NCI-H82 treated with DMSO at 0.1 percent for 48 hours (cell line): Measurements from ENCODE around the gene BSPH1.
"Not testable (repeated sequence)": the region's sequence is repeated elsewhere in the genome, so short reads cannot be mapped to it uniquely, and the experiment has no call there.

Experiments used
- DNase-seq: peaks from one replicate; lab custom pipeline; 2025; ENCODE audit not compliant: unreplicated experiment; lab: John Stamatoyannopoulos, UW

The BSPH1 gene

GRCh38 chr19:47992070-47992469 lies at the start of gene BSPH1:
Gene BSPH1, minus strand, starts transcription at chr19:47992170. Its CDS starts 89 bp downstream, at chr19:47992081.
- DNase-seq = no peak

GRCh38 chr19:48036765-48037164 lies 44.8 kb upstream of the BSPH1 start:
- no peak for DNase-seq

DNA sequence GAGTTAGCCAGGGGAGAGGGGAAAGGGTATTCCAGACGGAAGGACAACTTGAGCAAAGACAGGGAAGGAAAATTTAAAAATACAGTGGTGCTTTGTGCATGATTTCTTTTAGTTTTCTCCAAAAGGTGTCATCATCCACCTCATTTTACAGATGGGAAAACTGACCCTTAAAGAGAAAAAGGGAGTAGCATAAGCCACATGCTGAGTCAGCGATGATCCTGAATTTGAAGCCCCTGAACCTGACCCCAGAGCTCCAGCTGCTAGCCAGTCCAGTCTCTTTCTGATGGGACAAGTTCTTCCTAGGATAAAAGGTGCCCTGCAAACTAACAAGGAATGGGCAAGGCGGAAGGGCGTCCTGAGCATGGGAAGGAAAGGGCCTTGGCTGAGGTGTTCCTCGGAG lies 41.6 kb upstream of the BSPH1 start:
- no peak for DNase-seq

GRCh38 chr19:48030073-48030472 lies 38.1 kb upstream of the BSPH1 start:
- no peak for DNase-seq

DNA sequence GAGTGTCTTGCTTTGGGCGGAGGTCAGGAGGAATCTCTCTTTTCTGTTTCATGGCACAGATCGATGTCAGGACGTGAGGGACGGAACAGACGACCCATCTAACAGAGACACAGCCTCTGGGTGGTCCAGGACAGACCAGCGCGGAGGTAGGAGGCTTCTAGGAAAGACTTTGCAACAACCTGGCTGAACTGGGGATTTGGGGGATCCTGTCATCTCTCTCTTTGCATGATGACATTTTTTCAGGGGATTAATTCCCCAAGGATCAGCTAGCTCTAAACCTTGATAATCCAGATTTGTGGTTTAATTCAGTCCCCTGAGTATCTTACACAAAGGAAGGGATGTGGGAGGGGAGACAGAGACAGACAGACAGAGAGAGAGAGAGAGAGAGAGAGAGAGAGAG lies 37.5 kb upstream of the BSPH1 start:
- DNase-seq = peak; percentile 97

DNA sequence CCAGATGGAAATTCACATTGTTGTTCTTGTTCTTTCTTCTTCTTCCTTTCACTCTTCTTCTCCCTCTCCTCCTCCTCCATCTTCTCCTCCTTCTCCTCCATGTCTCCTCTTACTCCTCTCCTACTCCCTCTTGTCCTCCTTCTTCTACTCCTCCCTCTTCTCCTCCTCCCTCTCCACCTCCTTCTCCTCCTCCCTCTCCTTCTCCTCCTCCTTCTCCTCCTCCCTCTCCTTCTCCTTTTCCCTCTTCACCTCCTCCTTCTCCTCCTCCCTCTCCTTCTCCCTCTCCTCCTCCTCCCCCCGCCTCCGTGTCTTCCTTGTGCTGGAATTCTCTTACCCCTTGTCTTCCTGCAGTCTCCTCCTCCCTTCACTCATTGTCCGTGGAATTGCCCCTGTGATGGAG lies 33.5 kb upstream of the BSPH1 start:
- no peak for DNase-seq

DNA sequence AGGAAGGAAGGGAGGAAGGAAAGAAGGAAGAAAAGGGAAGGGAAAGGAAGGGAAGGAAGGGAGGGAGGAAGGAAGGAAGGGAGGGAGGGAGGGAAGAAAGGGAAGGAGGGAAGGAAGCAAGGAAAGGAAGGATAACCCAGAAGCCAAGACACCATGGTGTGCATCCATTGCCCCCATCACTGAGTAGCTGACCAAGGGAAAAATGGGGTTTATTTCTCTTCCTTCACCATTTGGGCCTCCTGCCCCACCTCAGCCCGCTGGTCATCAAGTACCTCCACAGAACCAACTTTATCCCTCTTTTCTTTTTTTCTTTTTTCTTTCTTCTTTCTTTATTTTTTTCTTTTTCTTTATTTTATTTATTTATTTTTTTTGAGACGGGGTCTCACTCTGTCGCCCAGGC lies 31.5 kb upstream of the BSPH1 start:
- no peak for DNase-seq

- no peak for DNase-seq
Observed at GRCh38 chr19:48023011-48023410, 31.0 kb upstream of the BSPH1 start.

GRCh38 chr19:48020686-48021085 lies 28.7 kb upstream of the BSPH1 start:
- DNase-seq = no peak

- DNase-seq = no peak
Observed at GRCh38 chr19:48010932-48011758, 19.2 kb upstream of the BSPH1 start.

DNA sequence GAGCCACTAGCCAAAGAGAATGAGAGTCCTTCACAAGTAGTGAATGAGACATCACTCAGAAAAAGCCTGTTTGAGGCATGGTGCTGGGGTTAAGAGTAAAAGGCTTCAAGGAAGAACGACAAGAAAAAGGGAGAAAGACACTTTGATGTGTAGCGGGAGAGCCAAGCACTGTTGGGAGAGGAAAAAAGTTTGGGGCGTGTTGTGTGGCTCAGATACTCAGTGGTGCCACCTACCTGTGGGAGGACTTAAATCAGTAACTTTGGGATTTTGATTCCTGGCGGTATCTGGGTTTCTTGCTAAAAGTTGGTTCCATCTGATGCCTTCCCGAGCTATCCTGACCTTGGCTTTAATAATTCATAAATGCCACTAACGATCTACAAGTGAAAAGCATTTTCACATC lies 14.8 kb upstream of the BSPH1 start:
- no peak for DNase-seq

DNA sequence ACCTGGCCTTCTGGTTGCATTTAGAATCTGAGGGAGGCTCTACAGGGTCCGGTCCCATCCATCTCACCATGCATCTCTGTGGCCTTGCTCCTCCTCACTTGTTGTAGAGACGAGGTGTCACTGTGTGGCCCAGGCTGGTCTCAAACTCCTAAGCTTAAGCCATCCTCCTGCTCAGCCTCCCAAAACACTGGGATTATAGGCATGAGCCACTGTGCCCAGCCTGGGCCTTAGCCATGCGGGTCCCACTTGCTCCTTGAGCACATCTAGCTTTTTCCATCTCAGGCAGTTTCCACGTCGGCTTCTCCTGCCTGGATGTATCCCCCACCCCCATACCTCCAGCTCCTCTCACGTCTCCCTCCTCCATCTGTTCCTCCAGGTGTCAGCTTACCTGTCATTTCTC lies 12.3 kb upstream of the BSPH1 start:
- no peak for DNase-seq

- DNase-seq = no peak
Observed at GRCh38 chr19:48000846-48001245, 8.9 kb upstream of the BSPH1 start.

GRCh38 chr19:47998800-47999199 lies 6.8 kb upstream of the BSPH1 start:
- no peak for DNase-seq

DNA sequence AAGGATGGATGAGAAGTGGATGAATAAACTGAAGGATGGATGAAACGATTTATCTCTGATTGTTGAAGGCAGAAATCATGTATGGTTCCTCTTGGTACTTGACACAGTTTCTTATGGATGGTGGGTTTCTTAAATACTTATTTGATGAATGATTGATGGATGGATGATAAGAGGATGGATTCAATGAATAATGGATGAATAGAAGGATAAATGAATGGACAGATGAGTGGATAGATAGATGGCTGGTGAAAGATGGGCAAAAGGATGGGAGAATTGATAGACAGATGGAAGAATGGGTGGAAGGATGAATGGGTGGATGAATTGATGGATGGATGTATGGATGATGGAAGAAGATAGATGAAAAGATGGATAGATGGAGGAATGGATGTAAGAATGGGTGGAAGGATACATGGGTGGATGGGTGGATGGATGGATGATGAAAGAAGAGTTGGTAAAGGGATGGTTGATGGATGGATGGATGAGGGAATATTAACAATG lies 4.3 kb upstream of the BSPH1 start:
- no peak for DNase-seq

- DNase-seq = peak; percentile 74
Observed at GRCh38 chr19:47994209-47994802, 2.3 kb upstream of the BSPH1 start, which contains the start of gene ELSPBP1. Gene ELSPBP1, plus strand, starts transcription at chr19:47994632. Its CDS starts 14,036 bp downstream, at chr19:48008668.

DNA sequence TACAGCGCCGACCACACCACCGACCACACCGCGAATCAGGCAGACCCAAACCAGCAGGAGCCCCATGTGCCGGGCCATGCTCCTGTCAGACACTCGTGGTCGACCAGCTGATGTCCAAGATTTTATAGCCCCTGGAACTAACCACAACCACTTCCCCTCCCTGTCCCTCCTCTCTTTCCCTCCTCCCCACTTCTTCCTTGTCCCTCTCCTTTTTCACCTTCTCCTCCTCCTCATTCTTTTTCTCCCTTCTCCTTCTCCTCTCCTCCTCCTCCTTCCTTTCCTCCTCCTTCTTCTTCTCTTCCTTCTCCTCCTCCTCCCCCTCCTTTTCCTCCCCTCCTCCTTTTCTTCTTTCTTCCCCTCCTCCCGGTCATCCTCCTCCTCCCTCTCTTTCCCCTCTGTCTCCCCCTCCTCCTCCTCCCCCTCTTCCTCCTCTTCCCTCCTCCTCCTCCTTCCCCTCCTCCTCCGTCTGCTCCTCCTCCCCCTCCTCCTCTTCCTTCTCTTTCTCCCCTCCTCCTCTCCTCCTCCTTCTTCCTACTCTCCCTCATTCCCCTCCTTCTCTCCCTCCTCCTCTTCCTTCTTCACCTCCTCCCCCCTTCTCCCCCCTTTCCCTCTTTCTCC lies 670 bp downstream of the BSPH1 start:
- no peak for DNase-seq

GRCh38 chr19:47973529-47973928 lies 18.4 kb downstream of the BSPH1 start:
- DNase-seq = no peak

DNA sequence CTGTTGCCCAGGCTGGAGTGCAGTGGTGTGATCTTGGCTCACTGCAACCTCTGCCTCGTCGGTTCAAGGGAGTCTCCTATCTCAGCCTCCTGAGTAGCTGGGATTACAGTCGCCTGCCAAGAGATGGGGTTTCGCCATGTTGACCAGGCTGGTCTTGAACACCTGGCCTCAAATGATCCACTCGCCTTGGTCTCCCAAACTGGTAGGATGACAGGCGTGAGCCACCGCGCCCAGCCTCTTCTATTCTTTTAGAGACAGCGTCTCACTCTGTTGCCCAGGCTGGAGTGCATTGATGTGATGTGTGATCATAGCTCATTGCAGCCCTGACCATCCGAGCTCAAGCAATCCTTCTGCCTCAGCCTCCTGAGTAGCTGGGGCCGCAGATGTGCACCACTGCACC lies 36.0 kb downstream of the BSPH1 start:
- not testable (repeated sequence) for DNase-seq

DNA sequence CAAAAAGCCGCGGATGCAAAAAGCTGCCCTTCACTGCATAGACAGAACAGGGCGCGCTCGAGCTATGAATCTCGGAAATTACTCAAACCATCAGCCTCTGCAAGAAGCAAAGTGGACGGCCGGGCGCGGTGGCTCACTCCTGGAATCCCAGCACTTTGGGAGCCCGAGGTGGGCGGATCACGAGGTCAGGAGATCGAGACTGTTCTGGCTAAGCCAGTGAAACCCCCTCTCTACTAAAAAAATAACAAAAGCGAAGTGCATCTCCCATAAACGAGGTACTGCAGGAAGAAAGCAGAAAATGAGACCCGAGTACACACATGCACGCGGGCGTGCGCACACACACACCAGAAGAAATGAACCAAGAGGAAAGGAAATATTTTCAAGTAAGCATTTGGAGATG lies 39.8 kb downstream of the BSPH1 start:
- DNase-seq = not testable (repeated sequence)

GRCh38 chr19:47949852-47950521 lies 42.0 kb downstream of the BSPH1 start:
- not testable (repeated sequence) for DNase-seq
